Upper lobe of left lung (tissue), 6 donors: ENCODE measurements around the gene LRRC61. TPM values are rescaled to one million over a fixed set of nuclear protein-coding genes. Genes with fewer than 3 reads are reported as not detected.
A peak's percentile ranks its signal among the peaks of the same experiment; 100 is the strongest.

Experiments
- ATAC-seq, 2 donors: fragments of 200-7000 bp; cut with Tn5 transposase; one replicate each; pipeline ENCODE4 v1.9.1; 2022; ENCODE audit warnings: mild to moderate bottlenecking in 2 of 2, moderate library complexity in 2 of 2; ENCODE audit not compliant: low FRiP score in 2 of 2
- DNase-seq, 2 donors: peaks; one replicate each; pipeline ENCODE4 v3.0.0-alpha.2; 2019 to 2020
- H3K27ac ChIP-seq, 4 donors: fragments of 200-600 bp; sonication (generic); one replicate each; pipeline ENCODE4 v1.5.1; 2016 to 2019
- H3K27me3 ChIP-seq, 4 donors: fragments of 200-600 bp; sonication (generic); one replicate each; pipeline ENCODE4 v1.5.1; 2017 to 2019
- H3K36me3 ChIP-seq, 4 donors: fragments of 200-600 bp; sonication (generic); one replicate each; pipeline ENCODE4 v1.5.1; 2016 to 2019
- H3K4me1 ChIP-seq, 4 donors: fragments of 200-600 bp; sonication (generic); one replicate each; pipeline ENCODE4 v1.5.1; 2018 to 2019
- H3K4me3 ChIP-seq, 4 donors: fragments of 200-600 bp; sonication (generic); one replicate each; pipeline ENCODE4 v1.5.1; 2017 to 2019; ENCODE audit warnings: mild to moderate bottlenecking in 2 of 4, moderate library complexity in 1 of 4
- H3K9me3 ChIP-seq, 4 donors: fragments of 200-600 bp; sonication (generic); one replicate each; pipeline ENCODE4 v1.5.1; 2018 to 2019
- CTCF ChIP-seq, 6 experiments: fragments of 450-650 bp in 4 of 6; fragments of 200-600 bp in 2 of 6; sonication (generic) in 2 of 6; IDR thresholded peaks; one replicate each; pipeline ENCODE4 v1.5.1; 2016 to 2019; ENCODE audit warnings: antibody characterized with exemption in 6 of 6
- EP300 ChIP-seq, 4 donors: sonication (generic); formaldehyde crosslinking; IDR thresholded peaks; one replicate each; pipeline ENCODE4 v1.5.1; 2017; ENCODE audit warnings: antibody characterized with exemption in 4 of 4, control low read depth in 2 of 4
- POLR2A ChIP-seq, 4 donors: fragments of 450-650 bp; IDR thresholded peaks; one replicate each; pipeline ENCODE4 v1.5.1; 2016 to 2017; ENCODE audit warnings: antibody characterized with exemption in 4 of 4, mild to moderate bottlenecking in 2 of 4
- POLR2AphosphoS5 ChIP-seq, 2 donors: sonication (generic); formaldehyde crosslinking; IDR thresholded peaks; one replicate each; pipeline ENCODE4 v1.5.1; 2017; ENCODE audit warnings: antibody characterized with exemption in 2 of 2
- WGBS, 2 donors: methylation state at CpG; one replicate each; pipeline ENCODE4 v1.1.5; 2017 to 2018; 5-methylcytosine and 5-hydroxymethylcytosine counted together
- total RNA-seq, 6 donors: library from RNA; depleted of rRNA in 4 of 6; stranded (reverse); fragments of >200 nt in 4 of 6; gene quantifications; one replicate each; pipeline versions ENCODE4 v1.1.0 to v1.2.1, GENCODE V29; 2016 to 2021
- donor health status: DM: no; HTN: no; CAD: no; lungs with moderate emphysema.
- donor health status: DM: no; HTN: yes; CAD: no; lungs with severe emphysema.

Gene LRRC61
- total RNA-seq, 6 donors from 2014 or later = 15.4 to 31.4 (median 19.2) TPM

GRCh38 chr7:150375662-150376521 lies 52.7 kb downstream of the LRRC61 start:
- H3K9me3 ChIP-seq = no peaks in the 10 kb centered on the region
- no peak for DNase-seq
- H3K27me3 ChIP-seq = no peaks in the 10 kb centered on the region
- 82 to 84% methylated on average over 10 of the region's 10 CpGs for WGBS, 2 donors
- ATAC-seq = no peak
- no peak for TF ChIP-seq CTCF (IDR thresholded peaks at IDR 0.05)
- no peak for TF ChIP-seq POLR2A (IDR thresholded peaks at IDR 0.05)
- TF ChIP-seq POLR2AphosphoS5 (IDR thresholded peaks at IDR 0.05) = no peak
- TF ChIP-seq EP300 (IDR thresholded peaks at IDR 0.05) = no peak
- H3K36me3 ChIP-seq = peaks cover 6 to 36% (median 31%) of the 10 kb centered on the region in 4 donors
- no peak overlapping the region for H3K4me3 ChIP-seq
- H3K27ac ChIP-seq = peak overlapping the region in 1 of 4 donors; percentile 32
- H3K4me1 ChIP-seq = peaks cover 18 to 50% (median 24%) of the 10 kb centered on the region in 4 donors

GRCh38 chr7:150376560-150376959 lies 53.4 kb downstream of the LRRC61 start:
- WGBS, 2 donors = 83 to 84% methylated on average over 6 of the region's 6 CpGs
- Histone ChIP-seq H3K4me3 (no peak overlapping the region), H3K9me3 (no peaks in the 10 kb centered on the region), H3K4me1 (peaks cover 18 to 45% (median 24%) of the 10 kb centered on the region in 4 donors), H3K27me3 (no peaks in the 10 kb centered on the region), H3K27ac (peak overlapping the region in 2 of 4 donors; percentile 32 to 97), H3K36me3 (peaks cover 6 to 29% (median 24%) of the 10 kb centered on the region in 4 donors)
- DNase-seq (no peak), ATAC-seq (no peak)
- TF ChIP-seq POLR2A (IDR thresholded peaks at IDR 0.05) = no peak
- TF ChIP-seq POLR2AphosphoS5 (IDR thresholded peaks at IDR 0.05) = no peak
- TF ChIP-seq CTCF (IDR thresholded peaks at IDR 0.05) = no peak
- no peak for TF ChIP-seq EP300 (IDR thresholded peaks at IDR 0.05)

GRCh38 chr7:150377196-150377595 lies 54.0 kb downstream of the LRRC61 start:
- Histone ChIP-seq H3K27ac (peak overlapping the region in 3 of 4 donors; percentile 16 to 97 (median 94)), H3K9me3 (no peaks in the 10 kb centered on the region), H3K4me1 (peaks cover 18 to 45% (median 24%) of the 10 kb centered on the region in 4 donors), H3K4me3 (no peak overlapping the region), H3K36me3 (peaks cover 1 to 23% (median 18%) of the 10 kb centered on the region in 4 donors), H3K27me3 (no peaks in the 10 kb centered on the region)
- TF ChIP-seq CTCF (IDR thresholded peaks at IDR 0.05) (no peak), POLR2AphosphoS5 (IDR thresholded peaks at IDR 0.05) (no peak), POLR2A (IDR thresholded peaks at IDR 0.05) (no peak), EP300 (IDR thresholded peaks at IDR 0.05) (no peak)
- 27 to 35% methylated on average over 3 of the region's 3 CpGs for WGBS, 2 donors
- DNase-seq (no peak), ATAC-seq (no peak)

- TF ChIP-seq POLR2A (IDR thresholded peaks at IDR 0.05) (no peak), CTCF (IDR thresholded peaks at IDR 0.05) (no peak), POLR2AphosphoS5 (IDR thresholded peaks at IDR 0.05) (no peak), EP300 (IDR thresholded peaks at IDR 0.05) (no peak)
- peaks cover 0 to 19% (median 14%) of the 10 kb centered on the region in 4 donors for H3K36me3 ChIP-seq
- ATAC-seq (no peak), DNase-seq (no peak)
- no peaks in the 10 kb centered on the region for H3K9me3 ChIP-seq
- H3K4me1 ChIP-seq = peaks cover 18 to 41% (median 24%) of the 10 kb centered on the region in 4 donors
- WGBS, 2 donors = 49 to 54% methylated on average over 4 of the region's 4 CpGs
- no peak overlapping the region for H3K4me3 ChIP-seq
- peak overlapping the region; percentile 86 to 97 (median 92) for H3K27ac ChIP-seq
- H3K27me3 ChIP-seq = no peaks in the 10 kb centered on the region
These were observed 54.5 kb downstream of the LRRC61 start for GRCh38 chr7:150377635-150378034.
